ENCODE results near the gene SMIM8.
"Not testable (repeated sequence)": the region's sequence is repeated elsewhere in the genome, so short reads cannot be mapped to it uniquely, and the experiment has no call there.

SMIM8 gene

DNA sequence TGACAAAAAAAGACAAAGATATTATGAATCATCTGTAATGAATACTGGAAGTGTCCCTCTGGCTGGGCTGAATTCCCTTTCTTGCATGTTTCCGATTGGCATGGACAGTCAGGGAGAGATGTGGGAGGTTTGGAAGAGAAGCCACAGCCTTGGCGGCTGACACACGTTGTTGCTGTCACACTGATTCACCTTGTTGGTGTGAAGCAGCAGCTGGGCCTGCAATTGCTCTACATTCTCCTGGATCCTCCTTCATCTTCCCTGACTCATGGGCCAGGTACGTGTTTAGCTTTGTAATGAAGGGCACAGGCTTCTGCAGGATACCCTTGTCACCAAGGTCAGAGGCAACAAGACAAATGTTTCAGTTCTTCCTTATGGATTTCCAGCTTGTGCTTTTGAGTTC lies 13.4 kb upstream of the SMIM8 start:
- in situ Hi-C loops (cut with HindIII; ENCODE audit: low sequenced_read_pairs) = no loop called here
- TF ChIP-seq, protein P1, sequence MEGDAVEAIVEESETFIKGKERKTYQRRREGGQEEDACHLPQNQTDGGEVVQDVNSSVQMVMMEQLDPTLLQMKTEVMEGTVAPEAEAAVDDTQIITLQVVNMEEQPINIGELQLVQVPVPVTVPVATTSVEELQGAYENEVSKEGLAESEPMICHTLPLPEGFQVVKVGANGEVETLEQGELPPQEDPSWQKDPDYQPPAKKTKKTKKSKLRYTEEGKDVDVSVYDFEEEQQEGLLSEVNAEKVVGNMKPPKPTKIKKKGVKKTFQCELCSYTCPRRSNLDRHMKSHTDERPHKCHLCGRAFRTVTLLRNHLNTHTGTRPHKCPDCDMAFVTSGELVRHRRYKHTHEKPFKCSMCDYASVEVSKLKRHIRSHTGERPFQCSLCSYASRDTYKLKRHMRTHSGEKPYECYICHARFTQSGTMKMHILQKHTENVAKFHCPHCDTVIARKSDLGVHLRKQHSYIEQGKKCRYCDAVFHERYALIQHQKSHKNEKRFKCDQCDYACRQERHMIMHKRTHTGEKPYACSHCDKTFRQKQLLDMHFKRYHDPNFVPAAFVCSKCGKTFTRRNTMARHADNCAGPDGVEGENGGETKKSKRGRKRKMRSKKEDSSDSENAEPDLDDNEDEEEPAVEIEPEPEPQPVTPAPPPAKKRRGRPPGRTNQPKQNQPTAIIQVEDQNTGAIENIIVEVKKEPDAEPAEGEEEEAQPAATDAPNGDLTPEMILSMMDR (IDR thresholded peaks at IDR 0.05; ENCODE audit: low read depth, low read length) = no peak
- no peak overlapping the region for H3K4me3 ChIP-seq (ENCODE audit: low read depth, low read length)
- no peak for DNase-seq (ENCODE audit: low read depth, low spot score)

GRCh38 chr6:87312860-87313259 lies 9.5 kb upstream of the SMIM8 start:
- no peak overlapping the region for H3K4me3 ChIP-seq (ENCODE audit: low read depth, low read length)
- TF ChIP-seq, protein P1 (IDR thresholded peaks at IDR 0.05; ENCODE audit: low read depth, low read length) = no peak
- DNase-seq (ENCODE audit: low read depth, low spot score) = no peak
- in situ Hi-C loops (cut with HindIII; ENCODE audit: low sequenced_read_pairs) = no loop called here

GRCh38 chr6:87315071-87315470 lies 7.3 kb upstream of the SMIM8 start:
- in situ Hi-C loops (cut with HindIII; ENCODE audit: low sequenced_read_pairs) = no loop called here
- no peak for DNase-seq (ENCODE audit: low read depth, low spot score)
- TF ChIP-seq, protein P1 (IDR thresholded peaks at IDR 0.05; ENCODE audit: low read depth, low read length) = no peak
- H3K4me3 ChIP-seq (ENCODE audit: low read depth, low read length) = no peak overlapping the region

DNA sequence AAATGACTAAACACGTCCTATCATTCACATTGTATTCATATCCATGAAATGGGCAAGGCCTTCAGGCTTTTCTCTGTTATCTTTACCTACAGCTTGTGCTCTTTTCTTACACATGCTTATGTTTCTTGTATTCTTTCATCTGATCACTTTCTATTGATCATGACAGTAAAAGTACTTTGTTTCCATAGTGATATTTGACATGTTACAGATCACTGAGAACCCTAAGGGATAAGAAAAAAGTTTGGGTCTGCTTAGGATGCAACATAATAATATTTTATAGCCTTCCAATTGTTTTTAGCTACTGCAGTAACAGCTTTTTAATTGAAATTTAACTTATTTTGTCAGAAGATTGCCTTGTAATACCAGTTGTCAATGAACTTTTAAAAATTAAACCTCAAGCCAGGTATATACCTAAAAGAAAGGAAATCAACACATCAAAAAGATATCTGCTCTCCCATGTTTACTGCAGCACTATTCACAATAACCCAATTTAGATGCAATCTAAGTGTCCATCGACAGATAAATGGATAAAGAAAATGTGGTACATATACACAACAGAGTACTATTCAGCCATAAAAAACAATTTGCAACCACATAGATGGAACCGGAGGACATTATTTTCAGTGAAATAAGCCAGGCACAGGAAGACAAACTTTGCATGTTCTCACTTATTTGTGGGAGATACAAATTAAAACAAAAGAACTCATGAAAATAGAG lies 3.0 kb upstream of the SMIM8 start:
- H3K4me3 ChIP-seq (ENCODE audit: low read depth, low read length) = no peak overlapping the region
- TF ChIP-seq, protein P1 (IDR thresholded peaks at IDR 0.05; ENCODE audit: low read depth, low read length) = no peak
- in situ Hi-C loops (cut with HindIII; ENCODE audit: low sequenced_read_pairs) = no loop called here
- DNase-seq (ENCODE audit: low read depth, low spot score) = no peak

DNA sequence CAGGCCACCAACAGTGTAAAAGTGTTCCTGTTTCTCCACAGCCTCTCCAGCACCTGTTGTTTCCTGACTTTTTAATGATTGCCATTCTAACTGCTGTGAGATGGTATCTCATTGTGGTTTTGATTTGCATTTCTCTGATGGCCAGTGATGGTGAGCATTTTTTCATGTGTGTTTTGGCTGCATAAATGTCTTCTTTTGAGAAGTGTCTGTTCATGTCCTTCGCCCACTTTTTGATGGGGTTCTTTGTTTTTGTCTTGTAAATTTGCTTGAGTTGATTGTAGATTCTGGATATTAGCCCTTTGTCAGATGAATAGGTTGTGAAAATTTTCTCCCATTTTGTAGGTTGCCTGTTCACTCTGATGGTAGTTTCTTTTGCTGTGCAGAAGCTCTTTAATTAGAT lies 1.5 kb downstream of the SMIM8 start:
- DNase-seq (ENCODE audit: low read depth, low spot score); H3K4me3 ChIP-seq (ENCODE audit: low read depth, low read length); in situ Hi-C loops (cut with HindIII; ENCODE audit: low sequenced_read_pairs): not testable (repeated sequence)

DNA sequence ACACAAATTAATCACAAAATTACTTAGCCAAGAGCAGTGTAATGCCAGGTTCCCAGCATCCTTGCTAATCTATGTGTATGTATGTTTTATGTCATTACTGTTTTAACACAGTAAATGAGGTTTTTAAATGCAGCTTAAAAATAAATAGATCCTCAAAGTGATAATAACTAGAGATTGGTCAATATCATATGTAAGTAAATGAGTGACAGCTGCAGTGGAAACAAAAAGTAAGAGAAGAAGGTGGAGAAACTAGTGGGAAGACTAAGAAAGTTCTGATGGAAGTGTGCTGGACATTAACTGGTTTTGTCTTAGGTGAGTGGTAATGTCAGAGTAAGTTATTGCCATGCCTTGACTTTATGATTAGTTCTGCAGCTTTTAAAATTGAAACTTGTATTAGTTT lies 8.6 kb downstream of the SMIM8 start:
- in situ Hi-C loops (cut with HindIII; ENCODE audit: low sequenced_read_pairs) = no loop called here
- TF ChIP-seq, protein P1 (IDR thresholded peaks at IDR 0.05; ENCODE audit: low read depth, low read length) = no peak
- no peak for DNase-seq (ENCODE audit: low read depth, low spot score)
- no peak overlapping the region for H3K4me3 ChIP-seq (ENCODE audit: low read depth, low read length)

DNA sequence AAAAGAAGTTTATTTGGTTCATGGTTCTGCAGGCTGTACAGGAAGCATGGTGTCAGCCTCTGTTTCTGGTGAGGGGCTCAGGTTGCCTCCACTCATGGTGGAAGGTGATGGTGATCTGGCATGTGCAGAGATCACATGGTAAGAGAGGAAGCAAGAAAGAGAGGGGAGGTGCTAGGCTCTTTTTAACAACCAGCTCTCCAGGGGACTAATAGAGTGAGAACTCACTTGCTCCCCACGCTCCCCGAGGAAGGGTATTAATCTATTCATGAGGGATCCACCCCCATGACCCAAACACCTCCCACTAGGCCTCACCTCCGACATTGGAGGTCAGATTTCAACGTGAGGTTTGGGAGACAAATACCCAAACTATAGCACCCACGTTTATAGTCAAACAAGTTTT lies 10.6 kb downstream of the SMIM8 start:
- DNase-seq (ENCODE audit: low read depth, low spot score) = no peak
- no peak overlapping the region for H3K4me3 ChIP-seq (ENCODE audit: low read depth, low read length)
- in situ Hi-C loops (cut with HindIII; ENCODE audit: low sequenced_read_pairs) = no loop called here
- TF ChIP-seq, protein P1 (IDR thresholded peaks at IDR 0.05; ENCODE audit: low read depth, low read length) = no peak
